GM23338 (cell line): ENCODE data around the gene CDKN2AIPNL. TPM values are rescaled to one million over a fixed set of nuclear protein-coding genes. Genes with fewer than 3 reads are reported as not detected.

ENCODE experiments used
- ATAC-seq: fragments of 200-7000 bp; cut with Tn5 transposase; 3 replicates; pipeline ENCODE4 v1.9.1; 2020
- DNase-seq: peaks from one replicate; pipeline ENCODE4 v3.0.0-alpha.2; 2015; ENCODE audit warnings: low spot score
- H2AFZ ChIP-seq: fragments of 200-600 bp; sonication (generic); 2 replicates; pipeline ENCODE4 v1.8.0; 2016; ENCODE audit warnings: antibody characterized with exemption, mild to moderate bottlenecking, moderate library complexity
- H3F3A ChIP-seq: fragments of 200-600 bp; sonication (generic); replicated peaks from 2 replicates; pipeline ENCODE4 v1.8.0; 2017; ENCODE audit warnings: antibody characterized with exemption, mixed run types, low read depth
- H3K27ac ChIP-seq: fragments of 200-600 bp; sonication (generic); 2 replicates; pipeline ENCODE4 v1.6.1; 2016; ENCODE audit warnings: low read depth
- H3K27me3 ChIP-seq: fragments of 200-600 bp; sonication (generic); 2 replicates; pipeline ENCODE4 v1.8.0; 2016; ENCODE audit warnings: mild to moderate bottlenecking, mixed run types, moderate library complexity; ENCODE audit not compliant: insufficient read depth
- H3K36me3 ChIP-seq: fragments of 200-600 bp; sonication (generic); 2 replicates; pipeline ENCODE4 v1.8.0; 2016; ENCODE audit warnings: mild to moderate bottlenecking; ENCODE audit not compliant: insufficient read depth
- H3K4me1 ChIP-seq: fragments of 200-600 bp; sonication (generic); 2 replicates; pipeline ENCODE4 v1.8.0; 2016; ENCODE audit warnings: mild to moderate bottlenecking, moderate library complexity; ENCODE audit not compliant: insufficient read depth
- H3K4me2 ChIP-seq: fragments of 200-600 bp; sonication (generic); 2 replicates; pipeline ENCODE4 v1.7.1; 2017; ENCODE audit warnings: mixed run types
- H3K4me3 ChIP-seq: fragments of 200-600 bp; sonication (generic); 2 replicates; pipeline ENCODE4 v1.6.1; 2016; ENCODE audit warnings: mixed run types
- H3K79me2 ChIP-seq: fragments of 200-600 bp; sonication (generic); replicated peaks from 2 replicates; pipeline ENCODE4 v1.8.0; 2017; ENCODE audit warnings: mild to moderate bottlenecking; ENCODE audit not compliant: insufficient read depth
- H3K9me2 ChIP-seq: fragments of 200-600 bp; sonication (generic); 2 replicates; pipeline ENCODE4 v1.8.0; 2017; ENCODE audit not compliant: insufficient read depth
- H4K20me1 ChIP-seq: fragments of 200-600 bp; sonication (generic); replicated peaks from 2 replicates; pipeline ENCODE4 v1.8.0; 2017; ENCODE audit warnings: mild to moderate bottlenecking; ENCODE audit not compliant: insufficient read depth
- H3K27ac Mint-ChIP-seq: 2 replicates; pipeline ENCODE4 v1.8.0; 2020; ENCODE audit warnings: inconsistent platforms, mild to moderate bottlenecking, moderate library complexity, mixed read lengths
- H3K27me3 Mint-ChIP-seq: 3 replicates; pipeline ENCODE4 v1.8.0; 2022; ENCODE audit warnings: low read depth, mild to moderate bottlenecking, moderate library complexity, mixed read lengths, inconsistent platforms; ENCODE audit not compliant: insufficient read depth, poor library complexity
- H3K36me3 Mint-ChIP-seq: 3 replicates; pipeline ENCODE4 v1.8.0; 2021; ENCODE audit warnings: low read depth, mild to moderate bottlenecking, inconsistent platforms, moderate library complexity, mixed read lengths
- H3K4me1 Mint-ChIP-seq: 3 replicates; pipeline ENCODE4 v1.8.0; 2020; ENCODE audit warnings: mild to moderate bottlenecking, inconsistent platforms, mixed read lengths
- H3K4me3 Mint-ChIP-seq: 3 replicates; pipeline ENCODE4 v1.8.0; 2021; ENCODE audit warnings: moderate library complexity, mild to moderate bottlenecking, inconsistent platforms, mixed read lengths
- H3K9me3 Mint-ChIP-seq: 3 replicates; pipeline ENCODE4 v1.8.0; 2020; ENCODE audit warnings: moderate library complexity, mild to moderate bottlenecking, inconsistent platforms, mixed read lengths
- CTCF ChIP-seq, 2 experiments: fragments of 200-600 bp in 1 of 2; sonication (generic) in 1 of 2; conservative IDR thresholded peaks; 2 replicates each; pipeline versions ENCODE4 v1.5.1 to v1.6.1; 2016 to 2017; ENCODE audit warnings: antibody characterized with exemption in 2 of 2, low read depth in 2 of 2, mild to moderate bottlenecking in 2 of 2, moderate library complexity in 1 of 2
- ETS1 ChIP-seq: IDR thresholded peaks from 2 replicates; pipeline ENCODE4 v1.6.1; 2016; ENCODE audit warnings: antibody characterized with exemption
- EZH2 ChIP-seq: fragments of 200-600 bp; sonication (generic); IDR thresholded peaks from one replicate; pipeline ENCODE4 v1.8.0; 2017; ENCODE audit warnings: antibody characterized with exemption, mild to moderate bottlenecking, low read depth; ENCODE audit not compliant: unreplicated experiment
- EZH2phosphoT487 ChIP-seq: fragments of 200-600 bp; sonication (generic); IDR thresholded peaks from one replicate; pipeline ENCODE4 v1.8.1; 2018; ENCODE audit warnings: antibody characterized with exemption; ENCODE audit not compliant: unreplicated experiment
- NANOG ChIP-seq: IDR thresholded peaks from 2 replicates; pipeline ENCODE4 v1.6.1; 2016; ENCODE audit warnings: antibody characterized with exemption, borderline replicate concordance
- STAT1 ChIP-seq: IDR thresholded peaks from one replicate; pipeline ENCODE4 v1.6.1; 2016; ENCODE audit warnings: antibody characterized with exemption; ENCODE audit not compliant: unreplicated experiment
- ZNF114 ChIP-seq: fragments of 250-450 bp; sonication (Bioruptor Pico); IDR thresholded peaks from 2 replicates; pipeline ENCODE4 v1.5.0; 2020; ENCODE audit warnings: mild to moderate bottlenecking, moderate library complexity
- ZNF331 ChIP-seq: fragments of 250-450 bp; sonication (Bioruptor Pico); IDR thresholded peaks from 2 replicates; pipeline ENCODE4 v1.5.0; 2020; ENCODE audit warnings: low read depth, mild to moderate bottlenecking, moderate library complexity
- ZNF462 ChIP-seq: fragments of 250-450 bp; sonication (Bioruptor Pico); IDR thresholded peaks from 2 replicates; pipeline ENCODE4 v1.5.0; 2020; ENCODE audit warnings: mild to moderate bottlenecking, moderate library complexity
- polyA plus RNA-seq: library from polyadenylated mRNA; unstranded; fragments of >200 nt; fragmentation: Nextera tagmentation; extraction: Ambion mirVana; gene quantifications from 2 replicates; pipeline ENCODE4 v1.2.1, GENCODE V29; 2016
- total RNA-seq: library from RNA; depleted of rRNA; stranded (reverse); fragments of >200 nt; shearing (Covaris generic); gene quantifications from 2 replicates; pipeline ENCODE4 v1.2.3, GENCODE V29; 2014

Gene CDKN2AIPNL
- total and polyA plus RNA-seq, 2 experiments from 2014 or later: 53.5 to 79.5 TPM

GRCh38 chr5:134427540-134428041 is 15.9 kb upstream of the CDKN2AIPNL start (continued):
- TF ChIP-seq ZNF462 (CRISPR knock-in tag) (no peak), CTCF (conservative IDR thresholded peaks at IDR 0.05; ENCODE audit: low read depth in 2 of 2) (no peak)

- Histone ChIP-seq H3K4me3 (no peak overlapping the region), H3K79me2 (peaks cover 16% of the 10 kb centered on the region; the same call in 1 of the 2 replicates), H3K36me3 (no peaks in the 10 kb centered on the region), H4K20me1 (no peaks in the 10 kb centered on the region), H2AFZ (no peak overlapping the region), H3K4me1 (peaks cover 22% of the 10 kb centered on the region), H3K9me2 (no peaks in the 10 kb centered on the region), H3K27me3 (no peaks in the 10 kb centered on the region), H3F3A (peaks cover 5% of the 10 kb centered on the region; the same call in 1 of the 2 replicates), H3K27ac (peak overlapping the region; percentile 6; the same call in 1 of the 2 replicates), H3K4me2 (no peak overlapping the region)
- DNase-seq (no peak), ATAC-seq (no peak)
- peak overlapping the region; percentile 74; the same call in 1 of the 2 replicates for H3K27ac Mint-ChIP-seq
- H3K36me3 Mint-ChIP-seq: no peaks in the 10 kb centered on the region; the same call in 2 of the 3 replicates
- H3K27me3 Mint-ChIP-seq: peaks cover 7% of the 10 kb centered on the region
- no peak overlapping the region for H3K4me3 Mint-ChIP-seq
- H3K9me3 Mint-ChIP-seq: no peaks in the 10 kb centered on the region; the same call in 2 of the 3 replicates
- H3K4me1 Mint-ChIP-seq: peaks cover 33% of the 10 kb centered on the region
- TF ChIP-seq ZNF114 (no peak), ZNF331 (CRISPR knock-in tag) (no peak), NANOG (no peak), EZH2phosphoT487 (no peak), ETS1 (no peak), STAT1 (no peak), CTCF (conservative IDR thresholded peaks at IDR 0.05; ENCODE audit: low read depth in 2 of 2) (no peak), EZH2 (no peak)
Observed at GRCh38 chr5:134426361-134426760, 14.7 kb upstream of the CDKN2AIPNL start.
